ENCODE results near the gene ANKRD36.
"Not testable (repeated sequence)": the region's sequence is repeated elsewhere in the genome, so short reads cannot be mapped to it uniquely, and the experiment has no call there.

The ANKRD36 gene

DNA sequence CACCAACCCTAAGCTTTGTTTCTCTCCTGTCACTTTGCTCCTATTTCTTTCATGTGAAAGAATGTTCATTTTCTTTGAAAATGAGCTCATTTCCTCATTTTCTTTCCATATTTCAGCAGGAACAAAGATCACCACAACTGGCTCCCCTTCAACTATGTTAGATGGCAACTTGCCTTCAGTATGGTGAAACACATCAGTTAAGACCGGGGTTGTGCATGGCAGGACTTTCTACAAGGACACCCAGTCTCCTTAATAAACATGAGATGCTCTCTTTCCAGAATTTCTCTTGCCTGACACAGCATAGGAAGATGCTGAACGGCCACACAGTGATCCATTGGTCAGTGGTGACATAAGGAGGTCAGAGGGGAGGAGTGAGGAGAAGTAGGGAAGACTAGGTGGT, 172.2 kb downstream of the ANKRD36 start:
- DNase-seq (ENCODE audit: low read depth in 3 of 3) = not testable (repeated sequence)

DNA sequence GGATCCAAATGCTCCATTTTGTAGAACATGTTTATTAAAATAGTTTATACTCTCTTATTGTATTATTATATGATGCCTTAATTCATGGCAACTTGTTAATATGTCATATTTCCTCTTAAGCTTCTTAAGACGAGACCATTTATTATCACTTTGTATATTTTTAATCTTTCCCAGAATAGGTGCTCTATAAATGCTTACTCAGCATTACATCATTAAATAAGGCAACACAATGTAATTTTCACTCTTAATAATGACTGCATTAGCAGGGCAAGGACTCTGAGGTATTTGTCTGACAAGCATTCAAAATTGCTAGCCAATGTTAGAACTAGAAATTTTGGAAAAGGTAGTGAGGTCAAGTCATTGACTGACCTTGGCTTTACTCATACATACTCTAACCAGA, 180.7 kb downstream of the ANKRD36 start:
- DNase-seq (ENCODE audit: low read depth in 3 of 3) = not testable (repeated sequence)

Data from stimulated activated CD4-positive, alpha-beta T cell treated with anti-CD3 and anti-CD28 coated beads, TNF-alpha, amount 100 ng/mL, for 24 hours (primary cell).